Measurements from ENCODE around the gene TMEM41B. TPM values are rescaled to one million over a fixed set of nuclear protein-coding genes. Genes with fewer than 3 reads are reported as not detected.

Gene TMEM41B
- total and polyA plus RNA-seq, 2 of the 4 experiments (the other 2 are of a cell fraction): 20.8 to 21.5 TPM

GRCh38 chr11:9351321-9351881 is 37.0 kb upstream of the TMEM41B start:
- Histone ChIP-seq H3K27ac (ENCODE audit: insufficient read depth, low read length) (no peak overlapping the region), H2AFZ (replicated peaks; ENCODE audit: low read length, poor library complexity) (no peak overlapping the region), H3K14ac (replicated peaks; ENCODE audit: low read depth, low read length) (no peak overlapping the region), H3K9me1 (ENCODE audit: insufficient read depth, low read length) (no peaks in the 10 kb centered on the region), H3K56ac (ENCODE audit: extremely low read depth, insufficient read depth, low read length) (no peak overlapping the region), H2AK9ac (replicated peaks; ENCODE audit: low read depth, low read length, poor library complexity) (no peak overlapping the region), H3K79me1 (ENCODE audit: low read depth in 1 of 2, low read length in 2 of 2) (no peaks in the 10 kb centered on the region), H2BK15ac (ENCODE audit: low read depth, low read length) (no peak overlapping the region), H2BK20ac (ENCODE audit: low read depth, low read length) (no peak overlapping the region), H4K5ac (ENCODE audit: low read depth, low read length) (no peak overlapping the region), H2BK5ac (ENCODE audit: low read depth, low read length, poor library complexity, severe bottlenecking) (no peak overlapping the region), H2AK5ac (ENCODE audit: low read depth, low read length) (no peak overlapping the region), H2BK120ac (ENCODE audit: low read depth, low read length) (no peak overlapping the region), H3K27me3 (ENCODE audit: control insufficient read depth, insufficient read depth, low read length) (no peaks in the 10 kb centered on the region; the same call in 1 of the 2 replicates), H3K9ac (ENCODE audit: low read depth, low read length) (no peak overlapping the region), H3K4me1 (ENCODE audit: control insufficient read depth, insufficient read depth, low read length) (no peaks in the 10 kb centered on the region), H4K20me1 (ENCODE audit: insufficient read depth, low read length) (no peaks in the 10 kb centered on the region), H3K4me3 (ENCODE audit: insufficient read depth, low read depth, low read length) (no peak overlapping the region), H3K36me3 (ENCODE audit: control insufficient read depth, insufficient read depth, low read length) (no peaks in the 10 kb centered on the region), H3K23ac (ENCODE audit: low read depth, low read length) (no peak overlapping the region), H4K91ac (ENCODE audit: insufficient read depth, low read depth, low read length) (no peak overlapping the region), H3K9me3 (ENCODE audit: control insufficient read depth, insufficient read depth, low read length) (no peaks in the 10 kb centered on the region), H3K4ac (ENCODE audit: low read depth, low read length) (no peak overlapping the region), H4K8ac (ENCODE audit: low read depth in 2 of 2, low read length in 2 of 2) (no peak overlapping the region), H3K18ac (ENCODE audit: low read depth, low read length) (no peak overlapping the region), H3K4me2 (ENCODE audit: low read depth, low read length) (no peak overlapping the region)
- in situ Hi-C loops (cut with MboI; ENCODE audit: low sequenced_read_pairs): no loop called here
- ATAC-seq (ENCODE audit: low read depth) (no peak), DNase-seq (no peak)
- dilution Hi-C loops (cut with HindIII; ENCODE audit: low sequenced_read_pairs, unreplicated experiment): no loop called here
- no TSS peak for BruUV-seq (replicated peaks)
- CTCF ChIA-PET: no interaction called here
- POLR2A ChIA-PET (ENCODE audit: unreplicated experiment): no interaction called here
- 67% methylated on average over 5 of the region's 6 CpGs; no CpG with 5 or more reads in 1 of the 2 experiments for WGBS, 2 experiments (ENCODE audit: extremely low coverage in 2 of 2, insufficient read length in 1 of 2)
- no peak for TF ChIP-seq FOS (IDR thresholded peaks at IDR 0.05; ENCODE audit: low read depth, low read length)
- no peak for TF ChIP-seq CTCF (conservative IDR thresholded peaks at IDR 0.05; ENCODE audit: low read depth, low read length)
- TF ChIP-seq NFE2L2 (IDR thresholded peaks at IDR 0.05; ENCODE audit: low read depth, low read length): no peak
- no peak for TF ChIP-seq SMC3 (IDR thresholded peaks at IDR 0.05; ENCODE audit: low read depth, low read length)
- TF ChIP-seq POLR2A (IDR thresholded peaks at IDR 0.05; ENCODE audit: low read depth, low read length): no peak
- no peak for TF ChIP-seq MAFK (IDR thresholded peaks at IDR 0.05; ENCODE audit: low read depth, low read length)
- TF ChIP-seq USF2 (IDR thresholded peaks at IDR 0.05; ENCODE audit: low read depth, low read length): no peak
- TF ChIP-seq MXI1 (IDR thresholded peaks at IDR 0.05; ENCODE audit: borderline replicate concordance, low read depth, low read length): no peak
- no peak for TF ChIP-seq BHLHE40 (IDR thresholded peaks at IDR 0.05; ENCODE audit: low read depth, low read length)
- no peak for TF ChIP-seq RFX5 (IDR thresholded peaks at IDR 0.05; ENCODE audit: low read depth, low read length)
- no peak for TF ChIP-seq RCOR1 (IDR thresholded peaks at IDR 0.05; ENCODE audit: insufficient replicate concordance, low read length)
- TF ChIP-seq CHD1 (IDR thresholded peaks at IDR 0.05; ENCODE audit: low read depth, low read length): no peak
- TF ChIP-seq CEBPB (IDR thresholded peaks at IDR 0.05; ENCODE audit: low read depth, low read length): no peak
- no peak for TF ChIP-seq RAD21 (IDR thresholded peaks at IDR 0.05; ENCODE audit: low read length)
- no peak for TF ChIP-seq ELK1 (IDR thresholded peaks at IDR 0.05; ENCODE audit: borderline replicate concordance, low read depth, low read length)
- intact Hi-C loops (cut with micrococcal nuclease): no loop called here
